Liver (tissue), 9 donors: ENCODE data around the gene TWSG1. TPM values are rescaled to one million over a fixed set of nuclear protein-coding genes. Genes with fewer than 3 reads are reported as not detected.

Experiments
- DNase-seq: peaks from one replicate; pipeline ENCODE4 v3.0.0-alpha.2; 2017; ENCODE audit warnings: low spot score
- H3K27ac ChIP-seq, 2 donors: one replicate each; pipeline ENCODE4 v1.7.0; 2013; ENCODE audit warnings: inconsistent platforms in 2 of 2, low read length in 2 of 2, control low read depth in 1 of 2, low read depth in 1 of 2, mild to moderate bottlenecking in 1 of 2
- H3K27me3 ChIP-seq, 4 donors: one replicate each; pipeline versions ENCODE4 v1.6.1 to v1.7.0; 2013; ENCODE audit warnings: low read length in 3 of 4, inconsistent platforms in 1 of 4, mild to moderate bottlenecking in 1 of 4, moderate library complexity in 1 of 4; ENCODE audit not compliant: control insufficient read depth in 4 of 4, insufficient read depth in 4 of 4
- H3K36me3 ChIP-seq, 4 donors: one replicate each; pipeline versions ENCODE4 v1.6.1 to v1.7.0; 2013; ENCODE audit warnings: low read length in 3 of 4, mild to moderate bottlenecking in 3 of 4, low read depth in 1 of 4, moderate library complexity in 1 of 4; ENCODE audit not compliant: control insufficient read depth in 4 of 4, insufficient read depth in 3 of 4
- H3K4me1 ChIP-seq, 4 donors: one replicate each; pipeline versions ENCODE4 v1.6.1 to v1.7.0; 2013; ENCODE audit warnings: low read length in 3 of 4, mild to moderate bottlenecking in 3 of 4, moderate library complexity in 1 of 4; ENCODE audit not compliant: control insufficient read depth in 4 of 4, insufficient read depth in 4 of 4
- H3K4me3 ChIP-seq, 3 donors: one replicate each; pipeline versions ENCODE4 v1.6.1 to v1.7.0; 2013; ENCODE audit warnings: low read length in 3 of 3, control low read depth in 1 of 3, low read depth in 1 of 3, mild to moderate bottlenecking in 1 of 3
- H3K9ac ChIP-seq, 2 donors: one replicate each; pipeline ENCODE4 v1.7.0; 2013; ENCODE audit warnings: low read length in 2 of 2, mild to moderate bottlenecking in 2 of 2, moderate library complexity in 2 of 2, control low read depth in 1 of 2, low read depth in 1 of 2
- H3K9me3 ChIP-seq, 4 donors: one replicate each; pipeline versions ENCODE4 v1.6.1 to v1.7.0; 2013; ENCODE audit warnings: low read length in 3 of 4; ENCODE audit not compliant: control insufficient read depth in 4 of 4
- EGR1 ChIP-seq, 2 donors: IDR thresholded peaks; 2 replicates each; pipeline ENCODE4 v1.6.1; 2016 to 2018; ENCODE audit warnings: antibody characterized with exemption in 2 of 2, low read depth in 2 of 2
- FOXA1 ChIP-seq: IDR thresholded peaks from 2 replicates; pipeline ENCODE4 v1.6.1; 2016; ENCODE audit warnings: antibody characterized with exemption
- FOXA2 ChIP-seq: IDR thresholded peaks from 2 replicates; pipeline ENCODE4 v1.6.1; 2016; ENCODE audit warnings: antibody characterized with exemption
- GABPA ChIP-seq, 2 donors: IDR thresholded peaks in 1 of 2; conservative IDR thresholded peaks in 1 of 2; 2 replicates each; pipeline ENCODE4 v1.6.1; 2016; ENCODE audit warnings: antibody characterized with exemption in 2 of 2, mild to moderate bottlenecking in 1 of 2, moderate library complexity in 1 of 2
- HNF4G ChIP-seq: IDR thresholded peaks from 2 replicates; pipeline ENCODE4 v1.6.1; 2016; ENCODE audit warnings: antibody characterized with exemption
- JUND ChIP-seq, 2 donors: IDR thresholded peaks; 2 replicates each; pipeline ENCODE4 v1.6.1; 2016; ENCODE audit warnings: antibody characterized with exemption in 2 of 2
- NR2F2 ChIP-seq: IDR thresholded peaks from 2 replicates; pipeline ENCODE4 v1.6.1; 2016; ENCODE audit warnings: antibody characterized with exemption
- RXRA ChIP-seq, 2 donors: IDR thresholded peaks; 2 replicates each; pipeline ENCODE4 v1.6.1; 2017 to 2018; ENCODE audit warnings: antibody characterized with exemption in 2 of 2, mild to moderate bottlenecking in 1 of 2
- SP1 ChIP-seq: IDR thresholded peaks from 2 replicates; pipeline ENCODE4 v1.6.1; 2018; ENCODE audit warnings: antibody characterized with exemption, mild to moderate bottlenecking
- TAF1 ChIP-seq: conservative IDR thresholded peaks from 2 replicates; pipeline ENCODE4 v1.6.1; 2016; ENCODE audit warnings: antibody characterized with exemption, mild to moderate bottlenecking
- YY1 ChIP-seq: IDR thresholded peaks from 2 replicates; pipeline ENCODE4 v1.6.1; 2016; ENCODE audit warnings: antibody characterized with exemption, mild to moderate bottlenecking
- WGBS: extraction: QIAGEN DNeasy Blood & Tissue Kit; methylation state at CpG from one replicate; pipeline ENCODE4 v1.1.7; 2013; 5-methylcytosine and 5-hydroxymethylcytosine counted together
- polyA plus RNA-seq, 2 donors: library from polyadenylated mRNA; stranded (reverse) in 1 of 2; unstranded in 1 of 2; fragments of 200-250 nt in 1 of 2; fragments of >200 nt in 1 of 2; fragmentation: Nextera tagmentation in 1 of 2; extraction: Ambion mirVana in 1 of 2; gene quantifications; one replicate each; pipeline versions ENCODE4 v1.2.1 to v1.2.3, GENCODE V29; 2013 to 2015
- total RNA-seq, 2 donors: library from RNA; depleted of rRNA; stranded (reverse); fragments of >200 nt; gene quantifications; one replicate each; pipeline ENCODE4 v1.2.3, GENCODE V29; 2014
- TF ChIP-seq, protein P1 (sequence below): IDR thresholded peaks from 2 replicates; pipeline ENCODE4 v1.6.1; 2016; ENCODE audit warnings: antibody characterized with exemption
- TF ChIP-seq, protein P2 (sequence below): IDR thresholded peaks from 2 replicates; pipeline ENCODE4 v1.6.1; 2016; ENCODE audit warnings: antibody characterized with exemption
- TF ChIP-seq, protein P3 (sequence below): fragments of 150-350 bp; IDR thresholded peaks from 2 replicates; pipeline ENCODE4 v1.5.1; 2017; ENCODE audit warnings: improper control_type of control experiment, low read depth, low read length; ENCODE audit not compliant: missing input control
- TF ChIP-seq, protein P4 (sequence below): IDR thresholded peaks from 2 replicates; pipeline ENCODE4 v1.6.1; 2016; ENCODE audit warnings: antibody characterized with exemption, mild to moderate bottlenecking
- donor health status: healthy.
- donor health status: healthy.
- donor health status: healthy.
- donor health status: healthy.
- donor health status: healthy.

TWSG1 gene
- total and polyA plus RNA-seq, 4 donors = 3.9 to 11.1 (median 5.4) TPM

DNA sequence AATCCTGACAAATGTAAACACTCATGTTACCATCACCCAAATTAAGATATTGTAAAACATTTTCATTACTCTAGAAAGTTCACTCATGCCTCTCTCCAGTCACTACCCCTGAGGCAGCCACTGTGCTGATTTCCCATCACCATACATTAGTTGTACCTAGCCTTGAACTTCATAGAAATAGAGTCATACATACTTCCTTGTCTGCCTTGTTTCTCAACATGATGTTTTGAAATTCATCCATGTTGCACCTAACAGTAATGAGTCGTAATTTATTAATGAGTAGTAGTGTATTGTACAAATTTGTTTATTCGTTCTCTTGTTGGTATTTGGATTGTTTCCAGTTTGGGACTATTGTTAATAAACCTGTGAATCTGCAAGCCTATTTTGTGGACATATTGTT is 49.0 kb upstream of the TWSG1 start (continued):
- TF ChIP-seq, protein P1, sequence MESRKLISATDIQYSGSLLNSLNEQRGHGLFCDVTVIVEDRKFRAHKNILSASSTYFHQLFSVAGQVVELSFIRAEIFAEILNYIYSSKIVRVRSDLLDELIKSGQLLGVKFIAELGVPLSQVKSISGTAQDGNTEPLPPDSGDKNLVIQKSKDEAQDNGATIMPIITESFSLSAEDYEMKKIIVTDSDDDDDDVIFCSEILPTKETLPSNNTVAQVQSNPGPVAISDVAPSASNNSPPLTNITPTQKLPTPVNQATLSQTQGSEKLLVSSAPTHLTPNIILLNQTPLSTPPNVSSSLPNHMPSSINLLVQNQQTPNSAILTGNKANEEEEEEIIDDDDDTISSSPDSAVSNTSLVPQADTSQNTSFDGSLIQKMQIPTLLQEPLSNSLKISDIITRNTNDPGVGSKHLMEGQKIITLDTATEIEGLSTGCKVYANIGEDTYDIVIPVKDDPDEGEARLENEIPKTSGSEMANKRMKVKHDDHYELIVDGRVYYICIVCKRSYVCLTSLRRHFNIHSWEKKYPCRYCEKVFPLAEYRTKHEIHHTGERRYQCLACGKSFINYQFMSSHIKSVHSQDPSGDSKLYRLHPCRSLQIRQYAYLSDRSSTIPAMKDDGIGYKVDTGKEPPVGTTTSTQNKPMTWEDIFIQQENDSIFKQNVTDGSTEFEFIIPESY = no peak

DNA sequence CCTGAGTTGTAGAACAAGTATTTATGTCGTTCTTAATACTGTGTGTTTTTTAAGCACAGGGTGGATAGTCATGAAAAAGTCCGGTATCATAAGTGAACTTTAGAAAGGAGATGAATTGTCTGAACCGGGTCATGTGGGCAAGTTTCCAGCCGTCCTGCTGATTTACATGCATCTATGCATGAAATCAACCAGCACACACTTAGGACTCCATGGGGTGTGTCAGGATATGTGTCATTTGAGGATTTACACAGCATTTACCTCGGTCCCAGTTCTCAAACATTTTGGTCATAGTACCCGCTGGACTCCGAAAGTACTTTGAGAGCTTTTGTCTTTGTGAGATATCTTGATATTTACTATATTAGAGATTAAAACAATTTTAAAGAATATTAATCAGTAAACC is 47.5 kb upstream of the TWSG1 start:
- no peaks in the 10 kb centered on the region for H3K4me1 ChIP-seq
- no peak overlapping the region for H3K27ac ChIP-seq
- no peak for DNase-seq
- H3K9ac ChIP-seq = no peak overlapping the region
- no peaks in the 10 kb centered on the region for H3K9me3 ChIP-seq
- WGBS = 93% methylated on average over 7 of the region's 7 CpGs
- H3K4me3 ChIP-seq = no peak overlapping the region
- H3K27me3 ChIP-seq = no peaks in the 10 kb centered on the region
- peaks cover 0 to 8% (median under 1%) of the 10 kb centered on the region in 4 donors for H3K36me3 ChIP-seq
- TF ChIP-seq SP1 = no peak
- no peak for TF ChIP-seq FOXA1
- TF ChIP-seq RXRA (IDR thresholded peaks at IDR 0.05) = no peak
- TF ChIP-seq YY1 = no peak
- TF ChIP-seq, protein P2, sequence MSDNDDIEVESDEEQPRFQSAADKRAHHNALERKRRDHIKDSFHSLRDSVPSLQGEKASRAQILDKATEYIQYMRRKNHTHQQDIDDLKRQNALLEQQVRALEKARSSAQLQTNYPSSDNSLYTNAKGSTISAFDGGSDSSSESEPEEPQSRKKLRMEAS = no peak
- TF ChIP-seq, protein P1 = no peak
- TF ChIP-seq GABPA (IDR thresholded peaks at IDR 0.05 in 1 of 2, conservative IDR thresholded peaks at IDR 0.05 in 1 of 2) = no peak
- no peak for TF ChIP-seq JUND (IDR thresholded peaks at IDR 0.05)
- TF ChIP-seq HNF4G = no peak
- TF ChIP-seq FOXA2 = no peak
- TF ChIP-seq, protein P3, sequence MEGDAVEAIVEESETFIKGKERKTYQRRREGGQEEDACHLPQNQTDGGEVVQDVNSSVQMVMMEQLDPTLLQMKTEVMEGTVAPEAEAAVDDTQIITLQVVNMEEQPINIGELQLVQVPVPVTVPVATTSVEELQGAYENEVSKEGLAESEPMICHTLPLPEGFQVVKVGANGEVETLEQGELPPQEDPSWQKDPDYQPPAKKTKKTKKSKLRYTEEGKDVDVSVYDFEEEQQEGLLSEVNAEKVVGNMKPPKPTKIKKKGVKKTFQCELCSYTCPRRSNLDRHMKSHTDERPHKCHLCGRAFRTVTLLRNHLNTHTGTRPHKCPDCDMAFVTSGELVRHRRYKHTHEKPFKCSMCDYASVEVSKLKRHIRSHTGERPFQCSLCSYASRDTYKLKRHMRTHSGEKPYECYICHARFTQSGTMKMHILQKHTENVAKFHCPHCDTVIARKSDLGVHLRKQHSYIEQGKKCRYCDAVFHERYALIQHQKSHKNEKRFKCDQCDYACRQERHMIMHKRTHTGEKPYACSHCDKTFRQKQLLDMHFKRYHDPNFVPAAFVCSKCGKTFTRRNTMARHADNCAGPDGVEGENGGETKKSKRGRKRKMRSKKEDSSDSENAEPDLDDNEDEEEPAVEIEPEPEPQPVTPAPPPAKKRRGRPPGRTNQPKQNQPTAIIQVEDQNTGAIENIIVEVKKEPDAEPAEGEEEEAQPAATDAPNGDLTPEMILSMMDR = no peak
- no peak for TF ChIP-seq TAF1
- TF ChIP-seq EGR1 (IDR thresholded peaks at IDR 0.05; ENCODE audit: low read depth in 2 of 2) = no peak
- TF ChIP-seq, protein P4, sequence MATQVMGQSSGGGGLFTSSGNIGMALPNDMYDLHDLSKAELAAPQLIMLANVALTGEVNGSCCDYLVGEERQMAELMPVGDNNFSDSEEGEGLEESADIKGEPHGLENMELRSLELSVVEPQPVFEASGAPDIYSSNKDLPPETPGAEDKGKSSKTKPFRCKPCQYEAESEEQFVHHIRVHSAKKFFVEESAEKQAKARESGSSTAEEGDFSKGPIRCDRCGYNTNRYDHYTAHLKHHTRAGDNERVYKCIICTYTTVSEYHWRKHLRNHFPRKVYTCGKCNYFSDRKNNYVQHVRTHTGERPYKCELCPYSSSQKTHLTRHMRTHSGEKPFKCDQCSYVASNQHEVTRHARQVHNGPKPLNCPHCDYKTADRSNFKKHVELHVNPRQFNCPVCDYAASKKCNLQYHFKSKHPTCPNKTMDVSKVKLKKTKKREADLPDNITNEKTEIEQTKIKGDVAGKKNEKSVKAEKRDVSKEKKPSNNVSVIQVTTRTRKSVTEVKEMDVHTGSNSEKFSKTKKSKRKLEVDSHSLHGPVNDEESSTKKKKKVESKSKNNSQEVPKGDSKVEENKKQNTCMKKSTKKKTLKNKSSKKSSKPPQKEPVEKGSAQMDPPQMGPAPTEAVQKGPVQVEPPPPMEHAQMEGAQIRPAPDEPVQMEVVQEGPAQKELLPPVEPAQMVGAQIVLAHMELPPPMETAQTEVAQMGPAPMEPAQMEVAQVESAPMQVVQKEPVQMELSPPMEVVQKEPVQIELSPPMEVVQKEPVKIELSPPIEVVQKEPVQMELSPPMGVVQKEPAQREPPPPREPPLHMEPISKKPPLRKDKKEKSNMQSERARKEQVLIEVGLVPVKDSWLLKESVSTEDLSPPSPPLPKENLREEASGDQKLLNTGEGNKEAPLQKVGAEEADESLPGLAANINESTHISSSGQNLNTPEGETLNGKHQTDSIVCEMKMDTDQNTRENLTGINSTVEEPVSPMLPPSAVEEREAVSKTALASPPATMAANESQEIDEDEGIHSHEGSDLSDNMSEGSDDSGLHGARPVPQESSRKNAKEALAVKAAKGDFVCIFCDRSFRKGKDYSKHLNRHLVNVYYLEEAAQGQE = no peak
- no peak for TF ChIP-seq NR2F2
